ENCODE data around the gene TBC1D5.

DNA sequence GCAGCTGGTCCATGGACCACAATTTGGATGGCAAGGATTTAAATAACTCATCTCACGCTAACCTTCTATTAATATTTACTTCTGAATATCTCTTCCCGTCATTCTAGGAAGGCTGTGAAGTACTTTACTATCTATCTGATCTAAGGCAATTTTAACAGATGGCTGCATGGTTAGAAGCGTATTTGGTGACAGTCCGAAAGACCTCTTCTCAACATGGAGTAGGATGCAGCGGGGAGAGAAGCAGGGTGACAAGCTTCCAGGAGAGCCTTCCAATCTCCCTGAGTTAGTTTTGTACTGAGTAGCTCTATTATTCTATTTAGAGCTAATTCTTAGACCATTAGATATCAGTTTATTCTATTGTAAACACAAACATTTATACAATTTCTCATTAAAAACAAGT is 548.3 kb downstream of the TBC1D5 start:
- TF ChIP-seq EZH2phosphoT487 (IDR thresholded peaks at IDR 0.05) (no peak), EZH2 (IDR thresholded peaks at IDR 0.05) (no peak)
- TF ChIP-seq, protein P1, sequence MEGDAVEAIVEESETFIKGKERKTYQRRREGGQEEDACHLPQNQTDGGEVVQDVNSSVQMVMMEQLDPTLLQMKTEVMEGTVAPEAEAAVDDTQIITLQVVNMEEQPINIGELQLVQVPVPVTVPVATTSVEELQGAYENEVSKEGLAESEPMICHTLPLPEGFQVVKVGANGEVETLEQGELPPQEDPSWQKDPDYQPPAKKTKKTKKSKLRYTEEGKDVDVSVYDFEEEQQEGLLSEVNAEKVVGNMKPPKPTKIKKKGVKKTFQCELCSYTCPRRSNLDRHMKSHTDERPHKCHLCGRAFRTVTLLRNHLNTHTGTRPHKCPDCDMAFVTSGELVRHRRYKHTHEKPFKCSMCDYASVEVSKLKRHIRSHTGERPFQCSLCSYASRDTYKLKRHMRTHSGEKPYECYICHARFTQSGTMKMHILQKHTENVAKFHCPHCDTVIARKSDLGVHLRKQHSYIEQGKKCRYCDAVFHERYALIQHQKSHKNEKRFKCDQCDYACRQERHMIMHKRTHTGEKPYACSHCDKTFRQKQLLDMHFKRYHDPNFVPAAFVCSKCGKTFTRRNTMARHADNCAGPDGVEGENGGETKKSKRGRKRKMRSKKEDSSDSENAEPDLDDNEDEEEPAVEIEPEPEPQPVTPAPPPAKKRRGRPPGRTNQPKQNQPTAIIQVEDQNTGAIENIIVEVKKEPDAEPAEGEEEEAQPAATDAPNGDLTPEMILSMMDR (IDR thresholded peaks at IDR 0.05), result no peak

Measured in neural progenitor cell (in vitro differentiated cells).